ENCODE data around the gene GOLT1B.

GRCh38 chr12:21509768-21510167 is 8.2 kb downstream of the GOLT1B start:
- no peak for TF ChIP-seq CTCF (IDR thresholded peaks at IDR 0.05)
- no peak for TF ChIP-seq EP300 (IDR thresholded peaks at IDR 0.05)
- no peak for TF ChIP-seq POLR2AphosphoS5 (IDR thresholded peaks at IDR 0.05)
- no peak for TF ChIP-seq POLR2A (IDR thresholded peaks at IDR 0.05)
